HG03280 (cell line): Measurements from ENCODE around the gene ZBTB43.

Experiments used
- ATAC-seq: cut with Tn5 transposase; IDR thresholded peaks from one replicate; pipeline ENCODE4 v1.9.1; 2021; ENCODE audit warnings: mild to moderate bottlenecking, moderate library complexity; ENCODE audit not compliant: unreplicated experiment

ZBTB43 gene

GRCh38 chr9:126882746-126883145 lies 77.9 kb downstream of the ZBTB43 start:
- no peak for ATAC-seq

GRCh38 chr9:126883636-126884035 lies 78.8 kb downstream of the ZBTB43 start:
- no peak for ATAC-seq

GRCh38 chr9:126885131-126885641 lies 80.3 kb downstream of the ZBTB43 start:
- ATAC-seq: no peak

- no peak for ATAC-seq
Observed at GRCh38 chr9:126886034-126886822, 81.4 kb downstream of the ZBTB43 start.

GRCh38 chr9:126886897-126887296 lies 82.1 kb downstream of the ZBTB43 start:
- no peak for ATAC-seq
